K562 (cell line): ENCODE measurements around the gene YPEL1. TPM values are rescaled to one million over a fixed set of nuclear protein-coding genes. Genes with fewer than 3 reads are reported as not detected.

Experiments used
- ATAC-seq: fragments of 200-7000 bp; cut with Tn5 transposase; 3 replicates; pipeline ENCODE4 v1.9.1; 2020; ENCODE audit warnings: moderate library complexity
- BruUV-seq: library from RNA; stranded (reverse); fragments of 400-500 nt; replicated peaks from 2 replicates; lab custom pipeline; 2021; lab: Mats Ljungman, UMichigan
- CTCF ChIA-PET: fragments of 300-600 bp; formaldehyde crosslinking; extraction: SDS; loops from one replicate; lab custom pipeline; 2021; ENCODE audit warnings: low intra/inter-chr PET ratio; lab: Yijun Ruan, JAX
- POLR2A ChIA-PET: fragments of 300-600, 350-650 bp; sonication (Branson Sonifier 250); formaldehyde crosslinking; extraction: SDS; loops from one replicate; lab custom pipeline; 2021; ENCODE audit warnings: antibody characterized with exemption, inconsistent platforms; lab: Yijun Ruan, JAX
- DNase-seq, 4 experiments: peaks; one replicate each; pipeline versions ENCODE4 v3.0.0 to v3.0.0-alpha.2; 2011 to 2018; ENCODE audit warnings: low spot score in 3 of 4, mixed read lengths in 3 of 4; ENCODE audit errors: extremely low read depth in 1 of 4
- FAIRE-seq: peaks from 2 replicates; lab custom pipeline; 2011; peaks lifted over from hg19 to GRCh38; lab: Jason Lieb, UNC
- H2AFZ ChIP-seq: 2 replicates; pipeline ENCODE4 v1.6.0; 2011; ENCODE audit warnings: low read depth, low read length, control low read depth, inconsistent platforms
- H3K27ac ChIP-seq: fragments of 200-600 bp; 3 replicates; pipeline ENCODE4 v1.8.0; 2011; ENCODE audit warnings: low read depth, mild to moderate bottlenecking, control low read depth, inconsistent platforms, low read length, moderate library complexity, mixed read lengths; ENCODE audit errors: extremely low read depth
- H3K27me3 ChIP-seq, 2 experiments: fragments of 300-600 bp in 1 of 2; 2 replicates in 1 of 2; 3 replicates in 1 of 2; pipeline versions ENCODE4 v1.6.0 to v1.8.0; 2011; ENCODE audit warnings: inconsistent platforms in 2 of 2, low read length in 2 of 2, mild to moderate bottlenecking in 1 of 2, mixed read lengths in 1 of 2, moderate library complexity in 1 of 2; ENCODE audit not compliant: control insufficient read depth in 2 of 2, insufficient read depth in 2 of 2
- H3K36me3 ChIP-seq: fragments of 300-600 bp; 3 replicates; pipeline ENCODE4 v1.8.0; 2011; ENCODE audit warnings: mild to moderate bottlenecking, low read length, inconsistent platforms; ENCODE audit not compliant: control insufficient read depth, insufficient read depth
- H3K4me1 ChIP-seq, 2 experiments: fragments of 200-600 bp in 1 of 2; replicated peaks in 1 of 2; 2 replicates in 1 of 2; 3 replicates in 1 of 2; pipeline versions ENCODE4 v1.5.1 to v1.8.0; 2011; ENCODE audit warnings: inconsistent platforms in 2 of 2, low read length in 2 of 2, mild to moderate bottlenecking in 1 of 2, mixed read lengths in 1 of 2, moderate library complexity in 1 of 2; ENCODE audit not compliant: control insufficient read depth in 2 of 2, insufficient read depth in 2 of 2
- H3K4me2 ChIP-seq: 2 replicates; pipeline ENCODE4 v1.6.1; 2011; ENCODE audit warnings: low read length, control low read depth, inconsistent platforms, mixed read lengths; ENCODE audit not compliant: insufficient read depth
- H3K4me3 ChIP-seq: fragments of 200-600 bp; sonication (generic), shearing (Covaris generic); 2 replicates; pipeline ENCODE4 v1.5.1; 2016; ENCODE audit warnings: control low read depth, inconsistent platforms
- H3K79me2 ChIP-seq: fragments of 200-600 bp; 3 replicates; pipeline ENCODE4 v1.8.0; 2011; ENCODE audit warnings: low read length, inconsistent platforms; ENCODE audit not compliant: control insufficient read depth, insufficient read depth
- H3K9ac ChIP-seq, 2 experiments: 2 replicates each; pipeline versions ENCODE4 v1.6.0 to v1.6.1; 2011; ENCODE audit warnings: low read depth in 2 of 2, low read length in 2 of 2, control low read depth in 1 of 2, inconsistent platforms in 1 of 2, mild to moderate bottlenecking in 1 of 2, mixed read lengths in 1 of 2; ENCODE audit not compliant: insufficient read depth in 1 of 2
- H3K9me1 ChIP-seq: one replicate; pipeline ENCODE4 v1.6.0; 2011; ENCODE audit warnings: inconsistent platforms, mild to moderate bottlenecking, low read length, moderate library complexity; ENCODE audit not compliant: control insufficient read depth, insufficient read depth
- H3K9me3 ChIP-seq: replicated peaks from 2 replicates; pipeline ENCODE4 v1.5.1; 2011; ENCODE audit warnings: low read depth, low read length, inconsistent platforms; ENCODE audit not compliant: control insufficient read depth, insufficient read depth
- H4K20me1 ChIP-seq: replicated peaks from 2 replicates; pipeline ENCODE4 v1.6.1; 2011; ENCODE audit warnings: low read length, inconsistent platforms, mixed read lengths; ENCODE audit not compliant: control insufficient read depth, insufficient read depth
- CBX3 ChIP-seq, 2 experiments: IDR thresholded peaks; 1 replicate in 1 of 2; 2 replicates in 1 of 2; pipeline ENCODE4 v1.6.1; 2012; ENCODE audit warnings: inconsistent platforms in 2 of 2, low read length in 2 of 2, borderline replicate concordance in 1 of 2, control low read depth in 1 of 2
- NBN ChIP-seq: fragments of 450-650 bp; IDR thresholded peaks from 2 replicates; pipeline ENCODE4 v1.6.1; 2016; ENCODE audit warnings: low read depth, mild to moderate bottlenecking
- PPARD ChIP-seq: fragments of 250-450 bp; sonication (Bioruptor Pico); IDR thresholded peaks from 2 replicates; pipeline ENCODE4 v1.8.0; 2022; ENCODE audit warnings: inconsistent platforms, mild to moderate bottlenecking, moderate library complexity
- SMC3 ChIP-seq: conservative IDR thresholded peaks from 2 replicates; pipeline ENCODE4 v1.6.1; 2011; ENCODE audit warnings: low read depth, low read length, improper control_type of control experiment; ENCODE audit not compliant: insufficient read depth
- SP2 ChIP-seq: IDR thresholded peaks from 2 replicates; pipeline ENCODE4 v1.6.1; 2011; ENCODE audit warnings: mild to moderate bottlenecking, low read depth, low read length, moderate library complexity; ENCODE audit not compliant: poor library complexity, severe bottlenecking; ENCODE audit errors: extremely low read depth
- ZFP30 ChIP-seq: fragments of 250-450 bp; sonication (Bioruptor Pico); IDR thresholded peaks from 2 replicates; pipeline ENCODE4 v1.8.0; 2022; ENCODE audit warnings: moderate library complexity, mild to moderate bottlenecking, inconsistent platforms, borderline replicate concordance
- ZNF140 ChIP-seq: fragments of 250-450 bp; sonication (Bioruptor Pico); IDR thresholded peaks from 2 replicates; pipeline ENCODE4 v1.8.0; 2021; ENCODE audit warnings: moderate library complexity, mild to moderate bottlenecking, inconsistent platforms
- ZNF584 ChIP-seq: fragments of 200-800 bp; sonication (Bioruptor generic); IDR thresholded peaks from 2 replicates; pipeline ENCODE4 v1.6.1; 2016; ENCODE audit warnings: low read depth, mild to moderate bottlenecking, missing genetic modification characterization, missing compliant biosample characterization
- in situ Hi-C: fragments of 300-500 bp; cut with MboI; formaldehyde crosslinking; loops from 4 replicates; pipeline ENCODE4 v1.15.0; 2018; ENCODE audit warnings: inconsistent platforms, mixed read lengths
- intact Hi-C: fragments of 100-400 bp; cut with micrococcal nuclease; formaldehyde crosslinking; loops from 2 replicates; pipeline ENCODE4 v1.14.2; 2022
- polyA plus RNA-seq, 8 experiments: library from polyadenylated mRNA; depleted of rRNA in 4 of 8; stranded (reverse) in 5 of 8; unstranded in 3 of 8; fragments of >200 nt; fragmentation: Nextera tagmentation in 2 of 8; fragmentation: Illumina TruSeq in 1 of 8; extraction: Ambion mirVana in 2 of 8; extraction: Trizol in 1 of 8; gene quantifications; 2 replicates each; pipeline versions ENCODE4 v1.2.1 to v1.2.3, GENCODE V29; 2011 to 2014; ENCODE audit warnings: inconsistent platforms in 1 of 8, missing spikeins in 1 of 8
- total RNA-seq, 7 experiments: library from RNA; depleted of rRNA in 6 of 7; stranded (reverse); fragments of >200 nt in 6 of 7; fragmentation: Illumina TruSeq in 2 of 7; extraction: Trizol in 2 of 7; gene quantifications; 2 replicates each; pipeline versions ENCODE4 v1.2.1 to v1.2.3, GENCODE V29; 2011 to 2021; ENCODE audit warnings: low replicate concordance in 1 of 7
- TF ChIP-seq, protein P1 (sequence below): fragments of 150-350 bp; conservative IDR thresholded peaks from 2 replicates; pipeline ENCODE4 v1.6.1; 2014; ENCODE audit warnings: low read length
- TF ChIP-seq, protein P2 (sequence below): sonication (generic); formaldehyde crosslinking; IDR thresholded peaks from 2 replicates; pipeline ENCODE4 v1.8.1; 2023; ENCODE audit warnings: mild to moderate bottlenecking, missing genetic modification reagents, moderate library complexity
- TF ChIP-seq, protein P3 (sequence below), 2 experiments: fragments of 450-650 bp in 1 of 2; sonication (generic) in 1 of 2; formaldehyde crosslinking; conservative IDR thresholded peaks; 2 replicates each; pipeline versions ENCODE4 v1.4.0 to v1.8.1; 2020 to 2022; ENCODE audit warnings: mild to moderate bottlenecking in 1 of 2, missing genetic modification reagents in 1 of 2

The YPEL1 gene
- total and polyA plus RNA-seq, 9 of the 15 experiments (the other 6 are each of a cell fraction or from before 2014, with no cell fraction given), result 0.07 to 2.2 (median 0.46) TPM

DNA sequence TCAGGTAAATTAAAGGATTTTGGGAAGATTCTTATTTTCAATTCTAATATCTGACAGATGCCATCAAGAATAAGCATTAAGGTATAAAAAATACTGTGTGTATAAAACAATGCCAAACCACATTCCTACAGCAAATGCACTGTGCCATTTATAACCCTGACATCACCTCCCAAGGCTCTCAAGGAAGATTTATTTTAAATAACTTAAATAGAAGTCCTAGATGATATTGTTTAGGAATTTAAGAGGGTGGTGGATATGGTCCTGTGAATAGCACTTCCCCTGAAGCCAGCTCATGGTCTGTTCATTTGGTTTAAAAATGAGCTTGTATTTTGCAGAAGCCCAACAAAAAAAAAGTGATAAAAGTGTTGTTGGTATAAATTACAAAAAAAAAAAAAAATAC, 37.7 kb downstream of the YPEL1 start:
- no peak overlapping the region for H2AFZ ChIP-seq
- H3K27me3 ChIP-seq, result peaks cover 13 to 15% of the 10 kb centered on the region in 2 experiments
- peaks cover 35% of the 10 kb centered on the region for H4K20me1 ChIP-seq
- ATAC-seq (no peak), DNase-seq (peak in 1 of 4 experiments; percentile 51), FAIRE-seq (no peak)
- no peak overlapping the region for H3K4me3 ChIP-seq
- TF ChIP-seq NBN, result no peak
- 0 out of 2 replicates have a peak, but pooled peaks have one; percentile 45 for TF ChIP-seq ZNF140 (CRISPR knock-in tag)
- TF ChIP-seq CBX3 (IDR thresholded peaks at IDR 0.05; ENCODE audit: borderline replicate concordance in 1 of 2, low read length in 2 of 2), result no peak
- TF ChIP-seq, protein P1, sequence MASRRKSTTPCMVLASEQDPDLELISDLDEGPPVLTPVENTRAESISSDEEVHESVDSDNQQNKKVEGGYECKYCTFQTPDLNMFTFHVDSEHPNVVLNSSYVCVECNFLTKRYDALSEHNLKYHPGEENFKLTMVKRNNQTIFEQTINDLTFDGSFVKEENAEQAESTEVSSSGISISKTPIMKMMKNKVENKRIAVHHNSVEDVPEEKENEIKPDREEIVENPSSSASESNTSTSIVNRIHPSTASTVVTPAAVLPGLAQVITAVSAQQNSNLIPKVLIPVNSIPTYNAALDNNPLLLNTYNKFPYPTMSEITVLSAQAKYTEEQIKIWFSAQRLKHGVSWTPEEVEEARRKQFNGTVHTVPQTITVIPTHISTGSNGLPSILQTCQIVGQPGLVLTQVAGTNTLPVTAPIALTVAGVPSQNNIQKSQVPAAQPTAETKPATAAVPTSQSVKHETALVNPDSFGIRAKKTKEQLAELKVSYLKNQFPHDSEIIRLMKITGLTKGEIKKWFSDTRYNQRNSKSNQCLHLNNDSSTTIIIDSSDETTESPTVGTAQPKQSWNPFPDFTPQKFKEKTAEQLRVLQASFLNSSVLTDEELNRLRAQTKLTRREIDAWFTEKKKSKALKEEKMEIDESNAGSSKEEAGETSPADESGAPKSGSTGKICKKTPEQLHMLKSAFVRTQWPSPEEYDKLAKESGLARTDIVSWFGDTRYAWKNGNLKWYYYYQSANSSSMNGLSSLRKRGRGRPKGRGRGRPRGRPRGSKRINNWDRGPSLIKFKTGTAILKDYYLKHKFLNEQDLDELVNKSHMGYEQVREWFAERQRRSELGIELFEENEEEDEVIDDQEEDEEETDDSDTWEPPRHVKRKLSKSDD, result no peak
- 0 out of 2 replicates have a peak, but pooled peaks have one; percentile 34 for TF ChIP-seq PPARD (CRISPR knock-in tag)
- 0 out of 2 replicates have a peak, but pooled peaks have one; percentile 0 for TF ChIP-seq SMC3
- TF ChIP-seq ZNF584 (CRISPR knock-in tag), result no peak
- TF ChIP-seq, protein P2, sequence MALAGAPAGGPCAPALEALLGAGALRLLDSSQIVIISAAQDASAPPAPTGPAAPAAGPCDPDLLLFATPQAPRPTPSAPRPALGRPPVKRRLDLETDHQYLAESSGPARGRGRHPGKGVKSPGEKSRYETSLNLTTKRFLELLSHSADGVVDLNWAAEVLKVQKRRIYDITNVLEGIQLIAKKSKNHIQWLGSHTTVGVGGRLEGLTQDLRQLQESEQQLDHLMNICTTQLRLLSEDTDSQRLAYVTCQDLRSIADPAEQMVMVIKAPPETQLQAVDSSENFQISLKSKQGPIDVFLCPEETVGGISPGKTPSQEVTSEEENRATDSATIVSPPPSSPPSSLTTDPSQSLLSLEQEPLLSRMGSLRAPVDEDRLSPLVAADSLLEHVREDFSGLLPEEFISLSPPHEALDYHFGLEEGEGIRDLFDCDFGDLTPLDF (CRISPR knock-in tag), result no peak
- TF ChIP-seq SP2, result no peak
- 0 out of 2 replicates have a peak, but pooled peaks have one; percentile 14 for TF ChIP-seq ZFP30 (CRISPR knock-in tag)
- TF ChIP-seq, protein P3, sequence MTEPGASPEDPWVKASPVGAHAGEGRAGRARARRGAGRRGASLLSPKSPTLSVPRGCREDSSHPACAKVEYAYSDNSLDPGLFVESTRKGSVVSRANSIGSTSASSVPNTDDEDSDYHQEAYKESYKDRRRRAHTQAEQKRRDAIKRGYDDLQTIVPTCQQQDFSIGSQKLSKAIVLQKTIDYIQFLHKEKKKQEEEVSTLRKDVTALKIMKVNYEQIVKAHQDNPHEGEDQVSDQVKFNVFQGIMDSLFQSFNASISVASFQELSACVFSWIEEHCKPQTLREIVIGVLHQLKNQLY (CRISPR knock-in tag; conservative IDR thresholded peaks at IDR 0.05), result no peak
- CTCF ChIA-PET, result interaction anchor here (0.6 kb wide), 1 partner anchor 141 kb away, joined by 3 read pairs; no protein-coding TSS in a partner anchor
- in situ Hi-C loops, result no loop called here
- H3K36me3 ChIP-seq, result peaks cover 51% of the 10 kb centered on the region
- BruUV-seq, result no TSS peak
- POLR2A ChIA-PET, result interaction anchor here (0.5 to 8.8 kb wide), 21 partner anchors 10 to 317 kb away, joined by 3 to 111 read pairs (median 5); partner anchors contain the start of genes PPIL2, SDF2L1 and YPEL1
- peaks cover 10% of the 10 kb centered on the region for H3K9me1 ChIP-seq
- intact Hi-C loops, result no loop called here
- H3K9ac ChIP-seq, result no peak overlapping the region
- H3K79me2 ChIP-seq, result no peaks in the 10 kb centered on the region
- H3K9me3 ChIP-seq, result no peaks in the 10 kb centered on the region
- no peak overlapping the region for H3K4me2 ChIP-seq
- peaks cover 9 to 46% of the 10 kb centered on the region in 2 experiments; a peak in 4 of 5 replicates for H3K4me1 ChIP-seq
- H3K27ac ChIP-seq, result no peak overlapping the region
